ENCODE results near the gene PIGP. TPM values are rescaled to one million over a fixed set of nuclear protein-coding genes. Genes with fewer than 3 reads are reported as not detected.

The PIGP gene
- total RNA-seq, 1 donor from 2014 or later = 36.3 TPM

GRCh38 chr21:37077403-37077802 lies 4.5 kb upstream of the PIGP start:
- DNase-seq (ENCODE audit: low spot score) = no peak
- intact Hi-C loops (cut with DNase I) = no loop called here

- intact Hi-C loops (cut with DNase I) = no loop called here
- DNase-seq (ENCODE audit: low spot score) = no peak
Measured at GRCh38 chr21:37076087-37076850, 3.4 kb upstream of the PIGP start.

GRCh38 chr21:37075214-37075770 lies 2.4 kb upstream of the PIGP start:
- intact Hi-C loops (cut with DNase I) = no loop called here
- no peak for DNase-seq (ENCODE audit: low spot score)

- intact Hi-C loops (cut with DNase I) = no loop called here
- no peak for DNase-seq (ENCODE audit: low spot score)
Measured at GRCh38 chr21:37074546-37074945, 1.7 kb upstream of the PIGP start.

- DNase-seq (ENCODE audit: low spot score) = no peak
- intact Hi-C loops (cut with DNase I) = no loop called here
Measured at GRCh38 chr21:37074197-37074510, 1.3 kb upstream of the PIGP start.

- peak; percentile 79 for DNase-seq (ENCODE audit: low spot score)
- intact Hi-C loops (cut with DNase I) = no loop called here
Measured at GRCh38 chr21:37073417-37074196, 736 bp upstream of the PIGP start.

- DNase-seq (ENCODE audit: low spot score) = peak; percentile 85
- intact Hi-C loops (cut with DNase I) = no loop called here
Measured at GRCh38 chr21:37072274-37072987, 440 bp downstream of the PIGP start.

GRCh38 chr21:37071561-37072273 lies 1.2 kb downstream of the PIGP start:
- intact Hi-C loops (cut with DNase I) = no loop called here
- no peak for DNase-seq (ENCODE audit: low spot score)

- no peak for DNase-seq (ENCODE audit: low spot score)
- intact Hi-C loops (cut with DNase I) = no loop called here
Measured at GRCh38 chr21:37065561-37066177, 7.2 kb downstream of the PIGP start.

GRCh38 chr21:37064841-37065240 lies 8.0 kb downstream of the PIGP start:
- intact Hi-C loops (cut with DNase I) = no loop called here
- no peak for DNase-seq (ENCODE audit: low spot score)

GRCh38 chr21:37063433-37063832 lies 9.4 kb downstream of the PIGP start:
- intact Hi-C loops (cut with DNase I) = no loop called here
- no peak for DNase-seq (ENCODE audit: low spot score)

GRCh38 chr21:37062593-37062935 lies 10.3 kb downstream of the PIGP start:
- intact Hi-C loops (cut with DNase I) = no loop called here
- no peak for DNase-seq (ENCODE audit: low spot score)

- intact Hi-C loops (cut with DNase I) = no loop called here
- DNase-seq (ENCODE audit: low spot score) = no peak
Measured at GRCh38 chr21:37061926-37062592, 10.8 kb downstream of the PIGP start.

- intact Hi-C loops (cut with DNase I) = no loop called here
- no peak for DNase-seq (ENCODE audit: low spot score)
Measured at GRCh38 chr21:37060296-37060695, 12.6 kb downstream of the PIGP start.

- intact Hi-C loops (cut with DNase I) = no loop called here
- no peak for DNase-seq (ENCODE audit: low spot score)
Measured at GRCh38 chr21:37059181-37059580, 13.7 kb downstream of the PIGP start.

GRCh38 chr21:37058261-37058660 lies 14.6 kb downstream of the PIGP start:
- intact Hi-C loops (cut with DNase I) = no loop called here
- no peak for DNase-seq (ENCODE audit: low spot score)

- intact Hi-C loops (cut with DNase I) = no loop called here
- no peak for DNase-seq (ENCODE audit: low spot score)
Measured at GRCh38 chr21:37057614-37058013, 15.3 kb downstream of the PIGP start.

GRCh38 chr21:37055271-37055855 lies 17.5 kb downstream of the PIGP start:
- no peak for DNase-seq (ENCODE audit: low spot score)
- intact Hi-C loops (cut with DNase I) = no loop called here

All from cardiac septum (tissue), 1 donor.